ENCODE results near the gene VAV3.
"Not testable (repeated sequence)": the region's sequence is repeated elsewhere in the genome, so short reads cannot be mapped to it uniquely, and the experiment has no call there.

The VAV3 gene

DNA sequence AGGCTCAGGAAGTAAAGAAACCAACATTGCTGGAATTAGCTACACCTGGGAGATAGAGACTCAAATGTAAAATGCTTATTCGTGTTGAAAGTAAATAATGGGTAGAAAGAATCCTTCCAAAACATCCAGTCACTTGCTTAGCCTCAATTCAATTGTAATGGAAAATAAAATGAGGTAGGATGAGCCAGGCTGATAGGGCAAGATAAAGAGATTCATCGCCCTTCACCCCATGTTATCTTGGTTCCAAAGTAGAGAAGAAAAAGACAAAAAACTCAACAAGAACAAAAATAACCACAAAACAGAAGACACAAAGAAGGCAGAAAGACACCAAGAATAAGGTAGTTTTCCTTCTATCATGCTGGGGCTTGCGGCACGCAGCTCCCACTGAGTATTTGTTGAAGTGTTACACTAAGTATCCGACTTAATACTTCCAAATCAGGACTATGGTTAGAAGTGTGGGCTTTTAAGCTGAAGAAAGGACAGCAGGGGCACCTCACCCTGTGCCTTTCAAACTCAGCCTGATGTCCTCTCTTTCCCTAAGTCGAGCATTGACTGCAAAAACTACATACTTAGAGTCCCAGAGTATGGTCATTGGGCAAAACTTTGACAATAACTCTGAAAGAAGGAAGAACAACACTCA is 202.1 kb downstream of the VAV3 start:
- in situ Hi-C loops (cut with HindIII; ENCODE audit: low sequenced_read_pairs), result no loop called here

DNA sequence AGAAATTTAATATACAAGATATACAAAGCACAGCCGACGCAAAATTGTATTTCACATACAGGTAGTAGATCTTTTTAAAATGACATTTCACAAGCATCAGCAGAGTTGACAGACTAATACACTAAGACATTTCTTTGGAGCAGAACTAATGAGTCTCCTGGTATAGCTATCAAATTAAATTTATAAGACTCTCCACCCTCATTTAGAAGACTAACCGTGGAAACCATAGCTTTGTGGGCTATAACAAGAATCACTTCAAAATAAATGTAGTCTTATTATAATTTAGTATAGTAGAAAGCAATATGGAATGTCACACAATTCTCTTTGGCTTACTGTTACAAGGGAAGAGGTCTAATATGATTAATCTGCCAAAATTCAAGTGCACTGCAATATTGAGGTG is 204.9 kb downstream of the VAV3 start:
- in situ Hi-C loops (cut with HindIII; ENCODE audit: low sequenced_read_pairs), result no loop called here

DNA sequence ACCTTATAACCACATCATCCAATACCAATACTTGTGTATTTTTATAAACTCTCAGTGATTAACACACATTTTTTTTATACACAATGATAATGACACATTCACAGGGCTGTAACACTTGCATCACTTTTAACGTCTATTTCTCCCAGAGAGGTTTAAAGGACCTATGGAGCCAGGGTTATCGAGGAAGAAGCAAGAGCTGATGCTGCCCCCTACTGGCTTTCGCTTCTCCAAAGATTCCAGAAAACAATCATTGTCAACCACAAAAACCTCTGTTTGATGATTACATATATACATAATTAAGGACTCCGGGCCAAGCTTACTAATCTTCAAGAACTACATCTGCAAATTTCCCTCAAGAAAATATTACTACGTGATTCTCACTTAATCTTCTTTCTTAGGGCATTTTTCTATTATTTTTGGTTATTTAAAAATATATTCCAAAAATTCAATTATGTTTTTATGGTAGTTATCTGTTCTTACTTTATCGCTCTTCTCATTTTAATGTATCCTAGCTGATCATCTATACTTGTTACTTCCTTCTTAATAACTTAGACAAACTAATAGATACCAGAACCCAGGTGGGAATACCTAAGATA is 214.5 kb downstream of the VAV3 start:
- in situ Hi-C loops (cut with HindIII; ENCODE audit: low sequenced_read_pairs), result no loop called here

DNA sequence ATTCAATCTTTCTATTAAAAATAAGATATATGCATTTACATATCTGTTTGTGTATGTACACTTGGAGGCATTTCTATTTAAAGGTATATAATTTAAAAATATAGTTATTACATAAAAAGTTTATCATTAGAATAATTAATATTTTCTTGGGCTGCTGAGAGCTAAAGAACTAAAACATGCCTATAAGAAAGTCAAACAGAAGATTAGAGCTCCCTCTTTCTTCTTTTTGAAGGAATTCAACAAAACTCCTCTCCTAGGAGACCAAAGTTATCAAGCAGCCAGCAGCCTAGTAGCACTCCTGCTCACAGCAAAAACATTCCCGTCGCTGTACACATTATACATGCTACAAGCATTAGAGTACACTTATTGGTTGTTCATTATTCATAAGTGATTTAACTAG is 216.4 kb downstream of the VAV3 start:
- in situ Hi-C loops (cut with HindIII; ENCODE audit: low sequenced_read_pairs), result no loop called here

DNA sequence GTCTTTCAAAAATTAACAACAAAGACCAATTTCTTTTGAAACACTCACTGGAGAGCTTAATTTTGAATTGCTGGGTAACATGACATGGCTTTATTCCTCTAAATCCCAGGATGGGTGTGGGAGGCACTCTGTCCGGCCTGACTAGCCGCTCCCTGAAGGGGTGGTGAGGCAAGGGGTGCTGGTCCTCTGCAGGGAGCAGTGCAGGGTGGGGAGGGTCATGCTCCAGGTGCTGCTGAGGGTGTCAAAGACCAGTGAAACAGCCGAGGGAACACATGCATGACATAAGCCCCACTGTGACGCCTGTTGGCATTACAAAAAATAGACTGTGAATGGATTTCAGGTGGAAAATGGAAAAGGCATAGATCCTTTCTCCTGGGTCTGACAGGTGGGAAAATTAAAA is 223.7 kb downstream of the VAV3 start:
- in situ Hi-C loops (cut with HindIII; ENCODE audit: low sequenced_read_pairs), result no loop called here

DNA sequence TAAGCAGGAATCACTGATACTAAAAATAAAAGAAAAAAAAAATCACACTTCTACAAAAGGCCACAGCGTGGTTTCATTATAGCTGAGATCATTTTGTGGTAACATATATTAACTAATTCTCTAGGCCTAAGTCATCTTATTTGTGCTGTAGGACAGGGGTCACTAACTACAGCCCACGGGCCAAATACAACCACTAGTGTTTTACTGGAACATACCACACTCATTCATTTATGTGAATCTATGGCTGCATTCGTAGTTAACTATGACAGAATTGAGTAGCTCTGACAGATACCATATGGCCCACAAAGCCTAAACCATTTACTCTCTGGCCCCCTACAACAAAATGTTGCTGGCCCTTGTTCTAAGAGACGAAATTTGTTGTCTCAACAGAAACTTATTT is 224.4 kb downstream of the VAV3 start:
- in situ Hi-C loops (cut with HindIII; ENCODE audit: low sequenced_read_pairs), result no loop called here

DNA sequence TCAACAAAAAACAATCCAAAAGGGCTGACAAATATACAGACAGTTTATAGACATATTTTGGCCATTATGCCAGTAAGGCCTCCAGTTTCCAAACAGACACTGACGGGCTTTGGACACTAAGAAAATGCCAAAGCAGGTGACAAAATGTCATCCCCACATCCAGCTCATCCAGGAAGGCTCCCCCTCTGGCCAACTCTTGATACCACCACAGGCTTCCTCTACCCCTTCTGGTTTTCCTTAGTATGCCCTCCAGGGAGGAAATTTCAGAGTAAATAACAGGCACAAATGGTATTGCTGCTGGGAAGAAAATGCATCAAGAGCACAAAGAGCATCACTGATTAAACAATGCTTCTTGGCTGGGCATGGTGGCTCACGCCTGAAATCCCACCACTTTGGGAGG is 225.3 kb downstream of the VAV3 start:
- in situ Hi-C loops (cut with HindIII; ENCODE audit: low sequenced_read_pairs), result no loop called here

DNA sequence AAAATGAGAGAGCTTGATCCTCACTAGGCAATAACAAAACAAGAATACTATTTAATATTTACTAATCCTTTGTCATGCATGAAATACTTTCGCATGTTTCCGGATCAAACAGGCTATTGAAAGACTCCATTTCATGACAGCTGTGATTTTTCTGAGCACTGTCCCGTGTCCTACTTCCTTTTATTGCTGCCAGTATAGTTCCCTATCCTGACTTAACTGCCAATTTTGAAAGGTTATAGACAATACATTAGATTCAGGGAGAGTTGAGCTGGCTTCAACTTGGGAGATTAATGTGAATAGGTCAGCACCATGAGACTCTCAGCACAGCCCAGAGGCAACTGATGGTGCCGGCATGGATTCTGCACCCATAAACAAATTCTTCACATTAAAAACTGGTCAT is 225.8 kb downstream of the VAV3 start:
- in situ Hi-C loops (cut with HindIII; ENCODE audit: low sequenced_read_pairs), result no loop called here

DNA sequence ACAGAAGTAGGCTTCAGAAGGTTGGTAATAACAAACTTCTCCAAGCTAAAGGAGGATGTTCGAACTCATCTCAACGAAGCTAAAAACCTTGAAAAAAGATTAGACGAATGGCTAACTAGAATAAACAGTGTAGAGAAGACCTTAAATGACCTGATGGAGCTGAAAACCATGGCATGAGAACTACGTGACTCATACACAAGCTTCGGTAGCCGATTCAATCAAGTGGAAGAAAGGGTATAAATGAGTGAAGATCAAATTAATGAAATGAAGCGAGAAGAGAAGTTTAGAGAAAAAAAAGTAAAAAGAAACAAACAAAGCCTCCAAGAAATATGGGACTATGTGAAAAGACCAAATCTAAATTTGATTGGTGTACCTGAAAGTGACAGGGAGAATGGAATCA is 231.6 kb downstream of the VAV3 start:
- in situ Hi-C loops (cut with HindIII; ENCODE audit: low sequenced_read_pairs), result not testable (repeated sequence)

DNA sequence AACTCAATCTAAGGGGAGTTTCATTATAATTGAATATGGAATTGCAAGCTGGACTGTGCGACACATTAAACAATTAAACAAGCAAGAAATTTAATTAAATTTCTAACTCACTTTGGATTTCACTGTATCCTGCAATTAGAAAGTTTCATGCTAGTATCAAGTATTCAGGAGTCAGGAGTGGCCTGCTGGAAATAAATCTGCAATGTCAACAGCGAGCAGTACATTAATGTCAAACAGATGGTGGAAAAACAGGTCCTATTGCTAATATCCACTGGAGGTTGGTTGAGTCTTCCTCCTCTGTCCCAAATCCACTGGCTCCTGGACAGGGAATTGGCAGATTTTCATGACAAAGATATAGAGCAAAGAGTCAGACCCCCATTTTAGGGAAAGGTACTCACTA is 237.1 kb downstream of the VAV3 start:
- in situ Hi-C loops (cut with HindIII; ENCODE audit: low sequenced_read_pairs), result no loop called here

DNA sequence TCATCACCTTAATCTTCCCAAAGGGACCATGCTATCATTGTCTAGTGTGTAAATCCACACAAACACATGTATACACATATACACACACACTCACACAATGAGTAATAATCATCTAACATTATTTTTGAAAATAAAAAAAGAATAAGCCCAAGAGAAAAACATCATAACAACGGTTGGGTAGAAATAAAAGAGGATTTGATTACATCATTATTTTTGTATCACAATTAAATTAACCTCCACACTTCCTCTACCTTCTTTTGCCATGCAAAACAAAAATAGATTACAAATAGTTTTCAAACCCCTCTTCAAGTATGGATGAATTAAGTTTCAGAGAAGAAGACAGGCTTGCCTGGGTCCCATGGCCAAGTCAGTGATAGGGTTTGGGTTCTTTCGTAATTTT is 238.1 kb downstream of the VAV3 start:
- in situ Hi-C loops (cut with HindIII; ENCODE audit: low sequenced_read_pairs), result no loop called here

DNA sequence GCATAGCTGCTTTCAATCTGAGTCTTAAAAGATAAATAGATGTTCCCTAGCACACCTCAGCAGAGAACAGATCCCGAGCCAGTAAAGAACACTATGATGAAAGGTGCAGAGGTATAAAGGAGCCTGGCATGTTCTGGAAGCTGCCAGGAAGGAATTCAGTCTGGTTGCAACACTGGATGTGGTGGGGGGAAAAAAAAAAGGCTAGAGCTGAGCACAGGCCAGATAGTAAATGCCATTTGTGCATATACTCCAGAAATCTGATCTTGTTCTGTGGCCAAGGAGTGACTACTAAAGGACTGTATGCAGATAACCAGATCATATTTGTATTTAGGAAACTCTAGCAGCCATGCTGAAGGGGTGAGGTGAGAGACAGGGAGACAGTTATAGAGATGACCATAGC is 240.3 kb downstream of the VAV3 start:
- in situ Hi-C loops (cut with HindIII; ENCODE audit: low sequenced_read_pairs), result no loop called here

DNA sequence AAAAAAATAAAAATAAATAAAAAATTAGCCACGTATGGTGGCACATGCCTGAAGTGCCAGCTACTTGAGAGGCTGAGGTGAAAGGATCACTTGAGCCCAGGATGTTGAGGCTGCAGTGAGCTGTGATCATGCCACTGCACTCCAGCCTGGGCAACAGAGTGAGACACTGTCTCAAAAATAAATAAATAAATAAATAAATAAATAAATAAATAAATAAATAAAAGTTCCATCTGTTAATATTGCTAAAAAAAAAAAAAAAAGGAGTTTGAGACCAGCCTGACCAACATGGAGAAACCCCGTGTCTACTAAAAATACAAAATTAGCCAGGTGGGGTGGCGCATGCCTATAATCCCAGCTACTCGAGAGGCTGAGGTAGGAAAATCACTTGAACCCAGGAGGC is 244.8 kb downstream of the VAV3 start:
- in situ Hi-C loops (cut with HindIII; ENCODE audit: low sequenced_read_pairs), result not testable (repeated sequence)

DNA sequence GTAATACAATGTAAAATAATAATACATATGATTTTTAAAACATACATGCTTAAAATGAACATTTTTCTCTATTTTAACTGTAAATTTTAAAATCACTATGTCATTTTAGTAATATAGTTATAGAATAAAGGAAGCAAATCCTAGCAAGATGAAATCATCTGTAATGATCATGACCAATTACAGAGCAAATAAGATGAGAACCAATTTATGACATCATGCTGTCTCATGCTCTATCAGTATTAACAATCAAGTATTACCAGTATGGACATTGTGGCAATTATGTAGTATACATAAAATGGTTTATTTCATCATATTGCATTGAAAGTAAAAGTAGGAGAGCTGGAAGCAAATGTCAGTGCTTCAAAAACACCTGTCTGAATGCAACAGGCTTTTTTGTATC is 255.0 kb downstream of the VAV3 start:
- in situ Hi-C loops (cut with HindIII; ENCODE audit: low sequenced_read_pairs), result no loop called here

DNA sequence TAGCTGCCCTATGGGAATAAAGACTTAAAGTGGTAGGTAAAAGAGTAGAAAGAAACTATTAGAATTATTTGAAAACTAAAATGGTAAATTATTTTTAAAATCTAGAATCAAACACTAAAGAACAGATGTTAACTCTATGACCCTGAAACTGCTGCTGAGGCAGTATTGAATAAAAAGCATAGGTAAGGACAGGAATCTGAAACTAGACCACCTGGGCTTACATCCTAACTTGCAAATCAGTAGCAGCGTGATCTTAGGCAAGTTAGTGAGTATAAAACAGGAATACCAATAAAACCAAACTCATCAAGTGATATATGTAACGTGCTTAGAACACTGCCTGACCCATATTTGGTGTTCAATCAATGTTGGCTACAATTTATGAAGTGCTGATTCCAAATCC is 257.9 kb downstream of the VAV3 start:
- in situ Hi-C loops (cut with HindIII; ENCODE audit: low sequenced_read_pairs), result no loop called here

DNA sequence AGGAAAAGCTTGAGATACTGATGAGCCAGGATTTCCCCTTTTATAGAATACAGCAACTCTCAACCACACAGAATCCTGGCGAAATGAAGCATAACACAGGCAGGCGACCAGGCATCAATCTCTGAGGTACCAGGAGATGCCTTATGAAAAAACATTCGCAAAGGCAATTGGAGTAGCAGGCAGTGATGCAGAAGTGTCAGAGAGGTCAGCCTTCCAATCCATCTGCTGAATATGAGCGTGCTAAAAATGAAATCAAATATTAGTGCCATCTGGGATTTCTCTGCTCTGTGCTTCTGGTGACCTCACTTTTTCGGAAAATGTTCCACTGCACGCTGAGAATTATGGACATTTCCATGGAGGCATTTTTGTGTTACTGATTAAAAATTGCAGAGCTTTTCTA is 258.8 kb downstream of the VAV3 start:
- in situ Hi-C loops (cut with HindIII; ENCODE audit: low sequenced_read_pairs), result no loop called here

DNA sequence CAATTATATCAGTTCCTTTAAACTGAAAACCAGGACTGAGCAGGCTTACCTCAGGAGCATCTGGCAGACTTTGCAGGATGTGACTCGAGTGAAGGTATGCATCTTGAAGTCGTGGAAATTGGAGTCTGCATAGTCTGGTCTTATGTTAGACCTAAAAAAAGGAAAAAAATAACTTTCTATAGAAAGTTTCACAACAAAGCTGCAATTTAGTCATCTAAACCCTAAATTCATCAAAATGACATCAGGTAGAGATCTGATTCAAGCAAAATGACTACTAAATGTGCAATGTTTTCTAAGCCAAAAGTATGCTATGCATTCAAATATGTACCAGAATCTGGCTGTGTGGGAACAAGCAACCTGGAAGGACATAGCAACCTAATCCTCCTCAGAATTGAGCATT is 260.1 kb downstream of the VAV3 start:
- in situ Hi-C loops (cut with HindIII; ENCODE audit: low sequenced_read_pairs), result no loop called here

DNA sequence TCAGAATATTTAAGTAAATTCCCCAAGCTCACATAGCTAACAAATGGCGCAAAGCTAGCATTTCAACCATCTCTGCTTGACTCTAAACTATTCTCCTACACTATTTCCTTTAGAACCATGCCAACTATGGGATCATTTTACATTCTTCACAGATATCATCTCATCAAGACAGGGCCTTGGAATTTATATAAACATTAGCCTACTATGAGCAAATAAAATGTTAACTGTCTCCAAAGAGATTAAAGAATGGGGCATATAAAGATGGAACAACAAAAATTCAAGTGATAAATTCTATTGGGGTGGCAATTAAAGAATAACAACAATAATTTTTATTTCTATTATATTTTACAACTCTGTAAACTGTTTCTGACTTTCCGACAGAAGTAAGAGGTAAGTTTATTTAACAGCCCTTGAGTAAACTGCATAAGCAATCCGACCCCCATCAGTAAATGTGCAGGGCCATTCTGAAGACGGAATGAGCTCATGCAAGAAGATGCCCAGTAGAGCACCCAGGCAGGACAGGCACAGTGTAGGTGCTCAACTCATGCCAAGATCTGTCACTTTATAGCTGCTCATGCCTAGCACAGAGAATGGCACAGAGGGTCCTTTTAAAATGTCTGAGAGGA is 261.9 kb downstream of the VAV3 start:
- in situ Hi-C loops (cut with HindIII; ENCODE audit: low sequenced_read_pairs), result no loop called here

DNA sequence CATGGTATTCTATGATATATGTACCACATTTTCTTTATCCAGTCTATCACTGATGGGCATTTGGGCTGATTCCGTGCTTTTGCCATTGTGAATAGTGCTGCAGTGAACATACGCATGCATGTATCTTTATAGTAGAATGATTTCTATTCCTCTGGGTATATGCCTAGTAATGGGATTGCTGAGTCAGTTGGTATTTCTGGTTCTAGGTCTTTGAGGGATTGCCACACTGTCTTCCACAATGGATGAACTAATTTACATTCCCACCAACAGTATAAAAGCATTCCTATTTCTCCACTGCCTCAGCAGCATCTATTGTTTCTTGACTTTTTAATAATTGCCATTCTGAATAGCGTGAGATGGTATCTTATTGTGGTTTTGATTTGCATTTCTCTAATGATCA is 264.3 kb downstream of the VAV3 start:
- in situ Hi-C loops (cut with HindIII; ENCODE audit: low sequenced_read_pairs), result not testable (repeated sequence)

DNA sequence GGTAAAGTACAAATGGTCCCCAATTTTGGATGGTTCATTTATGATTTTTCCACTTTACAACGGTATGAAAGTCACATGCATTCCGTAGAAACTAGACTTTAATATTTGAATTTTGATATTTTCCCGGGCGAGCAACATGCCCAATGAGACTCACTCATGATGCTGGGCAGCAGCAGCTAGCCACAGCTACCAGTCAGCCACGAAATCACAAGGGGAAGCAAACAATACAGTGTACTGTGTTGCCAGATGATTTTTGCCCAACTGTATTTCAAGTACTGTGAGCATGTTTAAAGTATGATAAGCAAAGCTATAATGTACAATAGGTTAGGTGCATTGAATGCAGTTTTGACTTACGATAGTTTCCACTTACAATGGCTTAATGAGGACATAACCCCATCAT is 266.8 kb downstream of the VAV3 start:
- in situ Hi-C loops (cut with HindIII; ENCODE audit: low sequenced_read_pairs), result no loop called here

DNA sequence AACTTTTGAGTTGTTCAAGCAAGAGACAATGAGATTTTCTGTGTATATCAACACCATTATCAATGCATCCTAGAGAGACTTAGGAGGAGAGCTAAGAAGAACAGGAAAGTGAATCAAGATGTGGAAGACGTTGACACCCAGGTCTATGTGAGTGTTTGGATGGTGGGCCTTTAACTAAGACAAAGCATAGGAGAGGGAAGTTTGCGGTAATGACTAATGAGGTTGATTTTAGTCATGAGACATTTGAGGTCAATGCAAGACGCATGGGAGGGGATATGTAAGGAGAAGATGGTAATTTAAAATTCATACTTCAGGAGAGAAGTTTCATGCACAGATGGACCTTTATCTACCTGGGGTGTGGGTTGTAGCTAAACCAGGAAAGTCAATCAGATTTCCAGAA is 269.6 kb downstream of the VAV3 start:
- in situ Hi-C loops (cut with HindIII; ENCODE audit: low sequenced_read_pairs), result no loop called here

DNA sequence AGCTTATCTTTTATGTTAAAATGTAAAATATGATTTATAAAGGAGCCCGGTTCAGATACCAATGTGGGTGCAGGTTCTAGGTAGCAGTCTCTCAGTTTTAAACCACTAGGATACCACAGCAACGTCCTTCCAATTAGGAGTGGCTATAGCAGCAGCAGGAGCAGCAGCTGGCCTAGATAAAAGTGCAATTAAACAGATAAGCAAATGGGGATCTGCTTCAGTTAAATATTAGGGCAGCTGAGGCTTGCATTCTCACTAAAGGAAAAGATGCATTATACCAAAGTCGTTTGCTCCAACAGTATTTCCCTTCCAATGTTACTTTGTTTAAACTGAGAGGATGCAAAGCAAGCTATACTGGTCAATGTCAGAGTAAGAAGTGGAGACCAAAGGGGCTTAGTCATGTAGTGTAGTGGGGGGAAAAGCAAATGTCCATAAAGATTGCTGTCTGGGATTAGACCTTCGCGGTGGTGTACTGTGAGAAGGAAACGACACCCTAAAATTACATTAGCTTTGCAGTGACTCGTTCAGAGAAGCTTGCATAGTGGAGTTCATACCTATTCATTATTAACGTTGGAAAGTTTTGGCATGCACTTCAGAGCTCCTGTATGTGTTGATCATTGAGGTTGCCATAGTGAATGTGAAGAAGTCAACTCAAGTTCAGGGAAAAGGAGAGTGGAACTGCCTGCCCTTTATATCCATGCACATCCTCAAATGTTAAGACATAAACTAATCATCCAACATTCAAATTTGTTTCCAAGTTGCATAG is 272.2 kb downstream of the VAV3 start:
- in situ Hi-C loops (cut with HindIII; ENCODE audit: low sequenced_read_pairs), result no loop called here
